Fibroblast of pulmonary artery (primary cell): ENCODE results near the gene MYL6B.

ENCODE experiments used
- DNase-seq: peaks from one replicate; pipeline ENCODE4 v3.0.0-alpha.2; 2010; ENCODE audit warnings: low read depth
- H3K4me3 ChIP-seq: replicated peaks from 2 replicates; pipeline ENCODE4 v1.5.1; 2011; ENCODE audit warnings: low read depth, mild to moderate bottlenecking, control low read depth, low read length, moderate library complexity
- TF ChIP-seq, protein P1 (sequence below): IDR thresholded peaks from 2 replicates; pipeline ENCODE4 v1.5.1; 2011; ENCODE audit warnings: mild to moderate bottlenecking, control low read depth, low read length, inconsistent platforms; ENCODE audit errors: missing control alignments

MYL6B gene

GRCh38 chr12:56152132-56152755 is at the start of gene MYL6B:
MYL6B (plus strand) TSS chr12:56152587; CDS start chr12:56153919, 1,332 bp downstream.
- TF ChIP-seq, protein P1, sequence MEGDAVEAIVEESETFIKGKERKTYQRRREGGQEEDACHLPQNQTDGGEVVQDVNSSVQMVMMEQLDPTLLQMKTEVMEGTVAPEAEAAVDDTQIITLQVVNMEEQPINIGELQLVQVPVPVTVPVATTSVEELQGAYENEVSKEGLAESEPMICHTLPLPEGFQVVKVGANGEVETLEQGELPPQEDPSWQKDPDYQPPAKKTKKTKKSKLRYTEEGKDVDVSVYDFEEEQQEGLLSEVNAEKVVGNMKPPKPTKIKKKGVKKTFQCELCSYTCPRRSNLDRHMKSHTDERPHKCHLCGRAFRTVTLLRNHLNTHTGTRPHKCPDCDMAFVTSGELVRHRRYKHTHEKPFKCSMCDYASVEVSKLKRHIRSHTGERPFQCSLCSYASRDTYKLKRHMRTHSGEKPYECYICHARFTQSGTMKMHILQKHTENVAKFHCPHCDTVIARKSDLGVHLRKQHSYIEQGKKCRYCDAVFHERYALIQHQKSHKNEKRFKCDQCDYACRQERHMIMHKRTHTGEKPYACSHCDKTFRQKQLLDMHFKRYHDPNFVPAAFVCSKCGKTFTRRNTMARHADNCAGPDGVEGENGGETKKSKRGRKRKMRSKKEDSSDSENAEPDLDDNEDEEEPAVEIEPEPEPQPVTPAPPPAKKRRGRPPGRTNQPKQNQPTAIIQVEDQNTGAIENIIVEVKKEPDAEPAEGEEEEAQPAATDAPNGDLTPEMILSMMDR = no peak
- H3K4me3 ChIP-seq = peak within 1 kb of the TSS; percentile 79

DNA sequence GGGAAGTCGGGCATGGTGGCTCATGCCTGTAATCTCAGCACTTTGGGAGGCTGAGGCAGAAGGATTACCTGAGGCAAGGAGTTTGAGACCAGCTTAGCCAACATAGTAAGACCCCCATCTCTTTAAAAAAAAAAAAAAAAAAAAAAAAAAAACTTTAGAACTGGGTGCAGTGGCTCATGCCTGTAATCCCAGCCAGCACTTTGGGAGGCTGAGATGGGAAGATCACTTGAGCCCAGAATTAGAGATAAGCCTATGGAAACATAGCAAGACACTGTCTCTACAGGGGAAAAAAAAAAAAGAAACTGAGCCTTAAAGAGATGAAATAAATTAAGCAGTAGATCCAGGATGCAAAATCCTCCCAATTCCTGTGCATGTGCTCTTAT is 49.7 kb upstream of the MYL6B start:
- no peak overlapping the region for H3K4me3 ChIP-seq
- TF ChIP-seq, protein P1 = no peak
- DNase-seq = no peak

More at GRCh38 chr12:56152132-56152755, at the start of gene MYL6B:
- peak; percentile 89 for DNase-seq

GRCh38 chr12:56103066-56103711 is 49.2 kb upstream of the MYL6B start:
- no peak for DNase-seq
- TF ChIP-seq, protein P1 = no peak
- peak overlapping the region; percentile 90 for H3K4me3 ChIP-seq

GRCh38 chr12:56103823-56104108 is 48.6 kb upstream of the MYL6B start:
- DNase-seq = no peak
- H3K4me3 ChIP-seq = peak overlapping the region; percentile 90
- TF ChIP-seq, protein P1 = no peak

DNA sequence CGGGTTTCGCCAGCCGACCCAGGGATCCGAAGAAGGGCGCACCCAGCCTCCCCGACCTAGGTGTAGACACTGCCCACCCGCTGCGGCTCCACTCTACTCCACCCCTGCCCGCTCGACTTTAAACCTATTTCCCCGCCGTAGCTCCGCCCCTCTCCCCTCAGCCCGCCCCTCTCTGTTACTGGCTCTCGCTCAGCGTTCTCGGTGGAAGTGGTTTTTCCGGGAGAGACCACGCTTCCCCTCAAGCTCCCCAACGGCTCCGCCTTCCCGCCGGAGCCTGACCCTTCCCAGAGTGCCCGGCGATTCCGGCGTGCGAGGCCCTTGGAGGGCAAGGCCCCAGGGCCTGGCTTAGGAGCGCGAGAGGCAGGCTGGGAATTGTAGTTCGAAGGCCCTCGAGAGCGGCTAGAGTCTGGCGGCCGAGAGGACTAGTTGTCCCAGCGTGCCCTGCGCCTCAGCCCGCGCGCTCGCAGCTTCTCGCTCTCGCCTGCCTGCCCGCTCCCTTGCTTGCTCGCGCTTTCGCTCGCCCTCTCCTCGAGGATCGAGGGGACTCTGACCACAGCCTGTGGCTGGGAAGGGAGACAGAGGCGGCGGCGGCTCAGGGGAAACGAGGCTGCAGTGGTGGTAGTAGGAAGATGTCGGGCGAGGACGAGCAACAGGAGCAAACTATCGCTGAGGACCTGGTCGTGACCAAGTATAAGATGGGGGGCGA is 48.1 kb upstream of the MYL6B start, which contains the start of gene PA2G4:
Gene PA2G4, plus strand, starts transcription at position 451 of the 706 bp plus-strand sequence. Its CDS starts 179 bp downstream, at position 630.
- peak; percentile 99 for DNase-seq
- TF ChIP-seq, protein P1 = no peak

DNA sequence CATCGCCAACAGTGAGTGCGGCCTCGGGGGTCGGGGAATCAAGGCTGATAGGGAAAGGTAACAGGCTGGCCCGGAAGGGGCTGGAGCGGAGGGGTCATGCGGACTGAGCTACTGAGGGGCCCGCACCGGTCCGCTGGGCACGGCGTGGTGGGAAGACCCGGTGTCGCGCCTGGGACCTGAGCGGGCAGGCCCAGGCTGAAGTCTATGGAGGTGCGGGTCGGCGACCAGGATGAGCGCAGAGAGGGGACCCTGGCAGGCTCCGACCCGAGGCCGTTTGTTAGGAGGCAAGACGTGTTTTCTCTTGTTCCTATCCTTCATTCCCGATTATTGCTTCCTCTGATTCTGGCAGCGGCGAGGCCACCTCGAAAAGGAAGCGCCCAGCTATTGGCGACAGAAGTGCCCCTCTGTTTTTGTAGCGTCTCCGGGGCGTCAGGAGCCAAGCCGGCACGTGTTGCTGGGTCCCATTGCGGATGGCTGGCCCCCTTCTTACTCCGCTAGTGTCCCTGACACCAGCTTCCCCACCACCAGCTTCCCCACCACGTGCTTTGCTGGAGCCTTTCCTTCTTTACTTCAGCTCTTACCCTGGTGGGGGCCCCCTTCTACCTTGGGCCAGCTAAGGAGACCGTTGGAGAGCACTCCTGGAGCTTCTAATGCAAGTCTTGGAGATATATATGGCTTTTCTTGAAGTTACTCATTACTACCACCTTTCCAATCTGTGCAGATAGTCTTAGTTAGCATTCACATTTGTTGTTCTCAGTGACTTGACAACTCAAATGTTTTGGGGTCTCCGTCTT is 47.4 kb upstream of the MYL6B start:
- no peak for DNase-seq
- TF ChIP-seq, protein P1 = no peak
- H3K4me3 ChIP-seq = peak overlapping the region; percentile 90

More for the DNA sequence above, 48.1 kb upstream of the MYL6B start, which contains the start of gene PA2G4:
- peak within 1 kb of the TSS; percentile 90 for H3K4me3 ChIP-seq
